ENCODE data around the gene MELTF. TPM values are rescaled to one million over a fixed set of nuclear protein-coding genes. Genes with fewer than 3 reads are reported as not detected.

Gene MELTF
- total and polyA plus RNA-seq, 2 of the 13 experiments (the other 11 are each of a cell fraction or from before 2014, with no cell fraction given) = 3.2 to 7.5 TPM

DNA sequence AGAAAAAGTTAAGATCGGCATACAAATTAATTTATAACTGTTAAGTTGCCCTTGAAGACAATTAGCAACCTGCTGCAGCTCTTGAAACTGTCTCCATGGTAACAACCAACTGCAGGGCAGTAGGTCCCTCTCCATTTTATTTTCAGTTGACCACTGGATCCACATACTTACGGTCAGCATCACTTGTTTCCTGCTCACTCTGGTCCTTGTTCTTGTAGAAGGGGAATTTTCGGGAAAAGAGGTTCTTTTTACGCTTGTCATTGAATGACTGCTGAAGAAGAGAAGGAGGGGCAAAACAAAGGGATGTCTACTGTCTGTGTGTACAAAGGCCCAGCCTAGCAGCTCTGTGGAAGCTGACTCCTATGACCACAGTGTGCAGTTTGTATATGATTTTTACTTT, 46.8 kb upstream of the MELTF start (continued):
- peak; percentile 39 for TF ChIP-seq RBM22 (optimal IDR thresholded peaks at IDR 0.05; ENCODE audit: low read length)

DNA sequence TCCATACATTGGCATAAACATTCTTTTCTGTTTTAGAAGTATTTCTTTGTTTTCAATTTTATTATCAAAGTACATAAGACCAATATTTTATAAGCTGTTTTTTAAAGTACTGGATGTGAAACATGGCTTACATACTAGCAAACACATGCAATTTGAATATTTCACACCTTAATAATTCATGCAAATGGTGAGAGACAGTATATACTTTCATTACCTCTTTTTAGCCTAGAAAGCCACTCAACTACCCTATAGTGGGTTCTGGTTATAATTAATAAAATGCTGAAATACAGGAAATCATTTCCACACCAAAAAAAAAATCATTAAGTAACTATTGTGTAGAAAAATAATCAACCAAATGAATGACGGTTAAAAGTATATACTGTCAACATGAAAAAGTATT, 38.5 kb upstream of the MELTF start:
- Histone ChIP-seq H4K20me1 (ENCODE audit: insufficient read depth, low read length) (no peaks in the 10 kb centered on the region), H2AFZ (ENCODE audit: low read length) (no peak overlapping the region), H3K9me3 (ENCODE audit: low read length) (no peaks in the 10 kb centered on the region), H3K27me3 (ENCODE audit: control insufficient read depth in 1 of 2, insufficient read depth in 2 of 2, low read length in 2 of 2) (no peaks in the 10 kb centered on the region), H3K79me2 (ENCODE audit: insufficient read depth, low read length) (no peaks in the 10 kb centered on the region), H3K4me2 (ENCODE audit: low read depth, low read length) (no peak overlapping the region), H3K4me3 (replicated peaks in 1 of 3; ENCODE audit: insufficient read depth in 1 of 3, low read depth in 2 of 3, low read length in 3 of 3) (no peak overlapping the region), H3K36me3 (replicated peaks in 1 of 2; ENCODE audit: control insufficient read depth in 1 of 2, insufficient read depth in 2 of 2, low read length in 2 of 2) (peaks cover 2 to 37% of the 10 kb centered on the region in 2 experiments; a peak in 4 of 5 replicates), H3K9ac (ENCODE audit: insufficient read depth, low read depth, low read length) (no peak overlapping the region), H3K4me1 (ENCODE audit: insufficient read depth, low read length) (no peaks in the 10 kb centered on the region), H3K27ac (ENCODE audit: extremely low read length, insufficient read depth, low read length) (no peak overlapping the region)
- FAIRE-seq = no peak
- BruUV-seq (replicated peaks) = no TSS peak
- 100% methylated on average over 1 of the region's 1 CpG for WGBS (ENCODE audit: low lambda C conversion rate)
- no peak for TF ChIP-seq SOX5 (CRISPR knock-in tag; IDR thresholded peaks at IDR 0.05; ENCODE audit: borderline replicate concordance)
- TF ChIP-seq PHB2 (IDR thresholded peaks at IDR 0.05; ENCODE audit: partially characterized antibody) = no peak
- TF ChIP-seq FOXJ3 (CRISPR knock-in tag; IDR thresholded peaks at IDR 0.05; ENCODE audit: borderline replicate concordance) = no peak
- no peak for TF ChIP-seq ONECUT2 (CRISPR knock-in tag; IDR thresholded peaks at IDR 0.05)
- TF ChIP-seq ZNF580 (CRISPR knock-in tag; IDR thresholded peaks at IDR 0.05; ENCODE audit: borderline replicate concordance, low read depth) = no peak
- TF ChIP-seq ZSCAN25 (CRISPR knock-in tag; IDR thresholded peaks at IDR 0.05) = no peak
- TF ChIP-seq, protein P1, sequence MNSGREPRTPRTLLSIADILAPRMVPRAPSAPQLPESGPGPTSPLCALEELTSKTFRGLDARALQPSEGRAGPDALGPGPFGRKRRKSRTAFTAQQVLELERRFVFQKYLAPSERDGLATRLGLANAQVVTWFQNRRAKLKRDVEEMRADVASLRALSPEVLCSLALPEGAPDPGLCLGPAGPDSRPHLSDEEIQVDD (CRISPR knock-in tag; IDR thresholded peaks at IDR 0.05; ENCODE audit: borderline replicate concordance) = no peak
- TF ChIP-seq, protein P2, sequence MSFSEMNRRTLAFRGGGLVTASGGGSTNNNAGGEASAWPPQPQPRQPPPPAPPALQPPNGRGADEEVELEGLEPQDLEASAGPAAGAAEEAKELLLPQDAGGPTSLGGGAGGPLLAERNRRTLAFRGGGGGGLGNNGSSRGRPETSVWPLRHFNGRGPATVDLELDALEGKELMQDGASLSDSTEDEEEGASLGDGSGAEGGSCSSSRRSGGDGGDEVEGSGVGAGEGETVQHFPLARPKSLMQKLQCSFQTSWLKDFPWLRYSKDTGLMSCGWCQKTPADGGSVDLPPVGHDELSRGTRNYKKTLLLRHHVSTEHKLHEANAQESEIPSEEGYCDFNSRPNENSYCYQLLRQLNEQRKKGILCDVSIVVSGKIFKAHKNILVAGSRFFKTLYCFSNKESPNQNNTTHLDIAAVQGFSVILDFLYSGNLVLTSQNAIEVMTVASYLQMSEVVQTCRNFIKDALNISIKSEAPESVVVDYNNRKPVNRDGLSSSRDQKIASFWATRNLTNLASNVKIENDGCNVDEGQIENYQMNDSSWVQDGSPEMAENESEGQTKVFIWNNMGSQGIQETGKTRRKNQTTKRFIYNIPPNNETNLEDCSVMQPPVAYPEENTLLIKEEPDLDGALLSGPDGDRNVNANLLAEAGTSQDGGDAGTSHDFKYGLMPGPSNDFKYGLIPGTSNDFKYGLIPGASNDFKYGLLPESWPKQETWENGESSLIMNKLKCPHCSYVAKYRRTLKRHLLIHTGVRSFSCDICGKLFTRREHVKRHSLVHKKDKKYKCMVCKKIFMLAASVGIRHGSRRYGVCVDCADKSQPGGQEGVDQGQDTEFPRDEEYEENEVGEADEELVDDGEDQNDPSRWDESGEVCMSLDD (CRISPR knock-in tag; IDR thresholded peaks at IDR 0.05; ENCODE audit: borderline replicate concordance) = no peak
- TF ChIP-seq GTF3A (CRISPR knock-in tag; conservative IDR thresholded peaks at IDR 0.05) = no peak
- TF ChIP-seq, protein P3, sequence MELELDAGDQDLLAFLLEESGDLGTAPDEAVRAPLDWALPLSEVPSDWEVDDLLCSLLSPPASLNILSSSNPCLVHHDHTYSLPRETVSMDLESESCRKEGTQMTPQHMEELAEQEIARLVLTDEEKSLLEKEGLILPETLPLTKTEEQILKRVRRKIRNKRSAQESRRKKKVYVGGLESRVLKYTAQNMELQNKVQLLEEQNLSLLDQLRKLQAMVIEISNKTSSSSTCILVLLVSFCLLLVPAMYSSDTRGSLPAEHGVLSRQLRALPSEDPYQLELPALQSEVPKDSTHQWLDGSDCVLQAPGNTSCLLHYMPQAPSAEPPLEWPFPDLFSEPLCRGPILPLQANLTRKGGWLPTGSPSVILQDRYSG (CRISPR knock-in tag; IDR thresholded peaks at IDR 0.05) = no peak
- TF ChIP-seq ZFP91 (CRISPR knock-in tag; IDR thresholded peaks at IDR 0.05; ENCODE audit: borderline replicate concordance) = no peak
- no peak for TF ChIP-seq ATAD3A (CRISPR knock-in tag; IDR thresholded peaks at IDR 0.05)
- no peak for TF ChIP-seq RAD21 (CRISPR knock-in tag; IDR thresholded peaks at IDR 0.05)
- TF ChIP-seq, protein P4, sequence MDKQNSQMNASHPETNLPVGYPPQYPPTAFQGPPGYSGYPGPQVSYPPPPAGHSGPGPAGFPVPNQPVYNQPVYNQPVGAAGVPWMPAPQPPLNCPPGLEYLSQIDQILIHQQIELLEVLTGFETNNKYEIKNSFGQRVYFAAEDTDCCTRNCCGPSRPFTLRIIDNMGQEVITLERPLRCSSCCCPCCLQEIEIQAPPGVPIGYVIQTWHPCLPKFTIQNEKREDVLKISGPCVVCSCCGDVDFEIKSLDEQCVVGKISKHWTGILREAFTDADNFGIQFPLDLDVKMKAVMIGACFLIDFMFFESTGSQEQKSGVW (CRISPR knock-in tag; IDR thresholded peaks at IDR 0.05; ENCODE audit: borderline replicate concordance) = no peak
- no peak for TF ChIP-seq ZNF598 (CRISPR knock-in tag; IDR thresholded peaks at IDR 0.05; ENCODE audit: borderline replicate concordance)
- no peak for TF ChIP-seq ZNF501 (CRISPR knock-in tag; IDR thresholded peaks at IDR 0.05)
- POLR2A ChIA-PET = no interaction called here
- CTCF ChIA-PET (ENCODE audit: low intra/inter-chr PET ratio, low total read pairs) = no interaction called here
- intact Hi-C loops (cut with micrococcal nuclease; ENCODE audit: unreplicated experiment) = no loop called here
- in situ Hi-C loops (cut with HindIII; ENCODE audit: extremely low pct_ligation_motif_present, low pct_unique_long_range_greater_than_20kb) = no loop called here
- no peak for ATAC-seq
- no peak for DNase-seq (ENCODE audit: low spot score)

Measured in HepG2 (cell line).